Neural progenitor cell (in vitro differentiated cells): ENCODE data around the gene SELENOH. TPM values are rescaled to one million over a fixed set of nuclear protein-coding genes. Genes with fewer than 3 reads are reported as not detected.

Source experiments
- DNase-seq: peaks from one replicate; pipeline ENCODE4 v3.0.0-alpha.2; 2016; ENCODE audit warnings: low spot score
- H2AFZ ChIP-seq: fragments of 200-600 bp; sonication (generic); replicated peaks from 2 replicates; pipeline ENCODE4 v1.6.1; 2016; ENCODE audit warnings: antibody characterized with exemption
- H3F3A ChIP-seq: fragments of 200-600 bp; sonication (generic); 2 replicates; pipeline ENCODE4 v1.6.1; 2016; ENCODE audit warnings: antibody characterized with exemption, low read depth
- H3K27ac ChIP-seq: fragments of 200-600 bp; sonication (generic); 2 replicates; pipeline ENCODE4 v1.5.1; 2016; ENCODE audit warnings: mild to moderate bottlenecking
- H3K27me3 ChIP-seq: fragments of 200-600 bp; sonication (generic); 2 replicates; pipeline ENCODE4 v1.6.1; 2016; ENCODE audit warnings: mild to moderate bottlenecking, moderate library complexity
- H3K36me3 ChIP-seq: fragments of 200-600 bp; sonication (generic); 2 replicates; pipeline ENCODE4 v1.5.1; 2016
- H3K4me1 ChIP-seq: fragments of 200-600 bp; sonication (generic); 2 replicates; pipeline ENCODE4 v1.6.1; 2016; ENCODE audit warnings: mixed run types
- H3K4me2 ChIP-seq: fragments of 200-600 bp; sonication (generic); 2 replicates; pipeline ENCODE4 v1.6.1; 2016
- H3K4me3 ChIP-seq: fragments of 200-600 bp; sonication (generic); 2 replicates; pipeline ENCODE4 v1.5.1; 2016
- H3K79me2 ChIP-seq: fragments of 200-600 bp; sonication (generic); 2 replicates; pipeline ENCODE4 v1.6.1; 2016; ENCODE audit warnings: low read depth
- H3K9ac ChIP-seq: fragments of 200-600 bp; sonication (generic); 2 replicates; pipeline ENCODE4 v1.6.1; 2016
- H3K9me3 ChIP-seq: fragments of 200-600 bp; sonication (generic); 2 replicates; pipeline ENCODE4 v1.5.1; 2016; ENCODE audit warnings: low read depth
- H4K20me1 ChIP-seq: fragments of 200-600 bp; sonication (generic); 2 replicates; pipeline ENCODE4 v1.6.1; 2016; ENCODE audit warnings: low read depth
- H3K27ac Mint-ChIP-seq: 3 replicates; pipeline ENCODE4 v1.8.0; 2021; ENCODE audit warnings: mixed read lengths
- H3K27me3 Mint-ChIP-seq: 2 replicates; pipeline ENCODE4 v1.8.0; 2022; ENCODE audit warnings: low read depth, mild to moderate bottlenecking, inconsistent platforms, moderate library complexity, mixed read lengths; ENCODE audit not compliant: insufficient read depth
- H3K36me3 Mint-ChIP-seq: 3 replicates; pipeline ENCODE4 v1.8.0; 2021; ENCODE audit warnings: mixed read lengths
- H3K4me1 Mint-ChIP-seq: 3 replicates; pipeline ENCODE4 v1.8.0; 2021; ENCODE audit warnings: mixed read lengths
- H3K4me3 Mint-ChIP-seq: 3 replicates; pipeline ENCODE4 v1.8.0; 2021; ENCODE audit warnings: mild to moderate bottlenecking, moderate library complexity, mixed read lengths
- H3K9me3 Mint-ChIP-seq: 3 replicates; pipeline ENCODE4 v1.8.0; 2020; ENCODE audit warnings: mixed read lengths
- EZH2 ChIP-seq: fragments of 200-600 bp; sonication (generic); IDR thresholded peaks from 2 replicates; pipeline ENCODE4 v1.6.1; 2017; ENCODE audit warnings: antibody characterized with exemption, mild to moderate bottlenecking, moderate library complexity
- EZH2phosphoT487 ChIP-seq: fragments of 200-600 bp; sonication (generic); IDR thresholded peaks from 2 replicates; pipeline ENCODE4 v1.6.1; 2017; ENCODE audit warnings: antibody characterized with exemption
- total RNA-seq: library from RNA; depleted of rRNA; stranded (reverse); fragments of >200 nt; gene quantifications from 2 replicates; pipeline ENCODE4 v1.2.3, GENCODE V29; 2015; ENCODE audit warnings: low replicate concordance
- TF ChIP-seq, protein P1 (sequence below): fragments of 200-600 bp; sonication (generic); IDR thresholded peaks from 2 replicates; pipeline ENCODE4 v1.5.1; 2017; ENCODE audit warnings: antibody characterized with exemption, mild to moderate bottlenecking

The SELENOH gene, protein sequence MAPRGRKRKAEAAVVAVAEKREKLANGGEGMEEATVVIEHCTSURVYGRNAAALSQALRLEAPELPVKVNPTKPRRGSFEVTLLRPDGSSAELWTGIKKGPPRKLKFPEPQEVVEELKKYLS
- 164 and 206 TPM in 2 replicates for total RNA-seq

DNA sequence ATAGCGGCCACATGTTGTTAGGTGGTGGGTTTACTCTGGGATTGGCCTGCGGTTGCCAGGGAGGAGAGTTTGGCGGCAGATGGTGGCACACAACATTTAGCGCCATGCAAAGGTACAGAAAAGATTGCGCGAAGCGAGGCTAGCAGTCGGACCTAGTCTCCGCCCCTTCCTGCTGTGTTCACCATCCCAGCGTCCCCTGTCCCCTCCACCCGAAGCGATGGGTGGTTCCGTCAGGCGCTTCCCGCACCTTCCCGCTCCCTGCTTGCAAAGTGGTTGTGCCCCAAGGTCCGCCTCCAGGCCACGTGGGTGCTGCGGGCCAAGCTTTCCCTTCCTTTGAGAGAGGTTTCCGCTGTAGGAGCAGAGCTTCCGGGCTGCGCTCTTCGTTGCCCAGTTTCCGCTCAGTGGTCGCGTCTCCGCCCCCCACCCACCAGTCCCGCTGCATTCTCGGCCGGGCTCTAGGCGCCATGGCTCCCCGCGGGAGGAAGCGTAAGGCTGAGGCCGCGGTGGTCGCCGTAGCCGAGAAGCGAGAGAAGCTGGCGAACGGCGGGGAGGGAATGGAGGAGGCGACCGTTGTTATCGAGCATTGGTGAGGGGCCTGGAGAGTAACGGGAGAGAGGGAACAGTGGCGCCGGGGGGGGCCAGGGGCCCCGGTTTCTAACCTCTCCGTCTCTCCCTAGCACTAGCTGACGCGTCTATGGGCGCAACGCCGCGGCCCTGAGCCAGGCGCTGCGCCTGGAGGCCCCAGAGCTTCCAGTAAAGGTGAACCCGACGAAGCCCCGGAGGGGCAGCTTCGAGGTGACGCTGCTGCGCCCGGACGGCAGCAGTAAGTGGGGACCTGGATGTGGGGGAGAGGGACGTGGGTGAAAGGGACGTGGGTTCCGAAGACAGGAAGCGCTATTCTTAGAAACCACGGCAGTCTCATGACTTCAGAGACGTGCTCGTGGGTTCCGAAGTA, at the start of gene SELENOH:
TSS of gene SELENOH (plus strand) at position 360 of the 955 bp plus-strand sequence. CDS start at position 465, 105 bp downstream.
- Histone ChIP-seq H3K36me3 (peaks cover 4% of the 10 kb centered on the region), H3K9me3 (no peaks in the 10 kb centered on the region), H3K27ac (peak within 1 kb of the TSS; percentile 83), H3F3A (peaks cover 24% of the 10 kb centered on the region), H3K27me3 (no peaks in the 10 kb centered on the region), H2AFZ (peak within 1 kb of the TSS; percentile 83), H4K20me1 (no peaks in the 10 kb centered on the region), H3K9ac (peak within 1 kb of the TSS; percentile 95), H3K4me2 (peak within 1 kb of the TSS; percentile 98), H3K79me2 (peaks cover 35% of the 10 kb centered on the region), H3K4me3 (peak within 1 kb of the TSS; percentile 93), H3K4me1 (peaks cover 7% of the 10 kb centered on the region)
- TF ChIP-seq EZH2phosphoT487 (peak; percentile 47), EZH2 (peak; percentile 38)
- TF ChIP-seq, protein P1, sequence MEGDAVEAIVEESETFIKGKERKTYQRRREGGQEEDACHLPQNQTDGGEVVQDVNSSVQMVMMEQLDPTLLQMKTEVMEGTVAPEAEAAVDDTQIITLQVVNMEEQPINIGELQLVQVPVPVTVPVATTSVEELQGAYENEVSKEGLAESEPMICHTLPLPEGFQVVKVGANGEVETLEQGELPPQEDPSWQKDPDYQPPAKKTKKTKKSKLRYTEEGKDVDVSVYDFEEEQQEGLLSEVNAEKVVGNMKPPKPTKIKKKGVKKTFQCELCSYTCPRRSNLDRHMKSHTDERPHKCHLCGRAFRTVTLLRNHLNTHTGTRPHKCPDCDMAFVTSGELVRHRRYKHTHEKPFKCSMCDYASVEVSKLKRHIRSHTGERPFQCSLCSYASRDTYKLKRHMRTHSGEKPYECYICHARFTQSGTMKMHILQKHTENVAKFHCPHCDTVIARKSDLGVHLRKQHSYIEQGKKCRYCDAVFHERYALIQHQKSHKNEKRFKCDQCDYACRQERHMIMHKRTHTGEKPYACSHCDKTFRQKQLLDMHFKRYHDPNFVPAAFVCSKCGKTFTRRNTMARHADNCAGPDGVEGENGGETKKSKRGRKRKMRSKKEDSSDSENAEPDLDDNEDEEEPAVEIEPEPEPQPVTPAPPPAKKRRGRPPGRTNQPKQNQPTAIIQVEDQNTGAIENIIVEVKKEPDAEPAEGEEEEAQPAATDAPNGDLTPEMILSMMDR, result no peak
- peak within 1 kb of the TSS; percentile 96 for H3K4me3 Mint-ChIP-seq
- peaks cover 25% of the 10 kb centered on the region for H3K36me3 Mint-ChIP-seq
- H3K4me1 Mint-ChIP-seq, result peaks cover 15% of the 10 kb centered on the region
- DNase-seq, result peak; percentile 98
- H3K9me3 Mint-ChIP-seq, result no peaks in the 10 kb centered on the region
- H3K27ac Mint-ChIP-seq, result peak within 1 kb of the TSS; percentile 95
- peaks cover 2% of the 10 kb centered on the region for H3K27me3 Mint-ChIP-seq

DNA sequence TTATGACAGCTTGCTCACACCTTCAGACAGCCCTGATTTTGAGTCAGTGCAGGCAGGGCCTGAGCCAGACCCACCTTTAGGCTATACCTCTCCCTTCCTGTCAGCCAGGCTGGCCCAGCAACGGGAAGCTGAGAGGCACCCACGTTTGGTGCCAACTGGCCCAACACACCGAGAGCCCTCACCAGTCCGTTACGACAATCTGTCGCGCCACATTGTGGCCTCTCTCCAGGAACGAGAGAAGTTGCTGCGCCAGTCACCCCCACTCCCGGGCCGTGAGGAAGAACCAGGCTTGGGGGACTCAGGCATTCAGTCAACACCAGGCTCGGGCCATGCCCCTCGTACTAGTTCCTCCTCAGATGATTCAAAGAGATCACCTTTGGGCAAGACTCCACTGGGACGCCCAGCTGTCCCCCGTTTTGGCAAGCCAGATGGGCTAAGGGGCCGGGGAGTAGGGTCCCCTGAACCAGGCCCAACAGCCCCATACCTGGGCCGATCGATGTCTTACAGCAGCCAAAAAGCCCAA, 42.4 kb upstream of the SELENOH start:
- Mint-ChIP-seq H3K9me3 (no peaks in the 10 kb centered on the region), H3K27me3 (peaks cover 2% of the 10 kb centered on the region), H3K4me3 (no peak overlapping the region), H3K4me1 (no peaks in the 10 kb centered on the region), H3K36me3 (peaks cover 22% of the 10 kb centered on the region), H3K27ac (no peak overlapping the region)
- H3K4me2 ChIP-seq, result no peak overlapping the region
- peaks cover 25% of the 10 kb centered on the region for H3F3A ChIP-seq
- H3K9me3 ChIP-seq, result no peaks in the 10 kb centered on the region
- no peak overlapping the region for H3K9ac ChIP-seq
- no peak overlapping the region for H3K4me3 ChIP-seq
- H3K27me3 ChIP-seq, result no peaks in the 10 kb centered on the region
- no peaks in the 10 kb centered on the region for H4K20me1 ChIP-seq
- no peaks in the 10 kb centered on the region for H3K4me1 ChIP-seq
- TF ChIP-seq, protein P1, result no peak
- TF ChIP-seq EZH2 (no peak), EZH2phosphoT487 (no peak)
- H2AFZ ChIP-seq, result no peak overlapping the region
- H3K36me3 ChIP-seq, result no peaks in the 10 kb centered on the region
- no peaks in the 10 kb centered on the region for H3K79me2 ChIP-seq
- no peak for DNase-seq
- H3K27ac ChIP-seq, result no peak overlapping the region

DNA sequence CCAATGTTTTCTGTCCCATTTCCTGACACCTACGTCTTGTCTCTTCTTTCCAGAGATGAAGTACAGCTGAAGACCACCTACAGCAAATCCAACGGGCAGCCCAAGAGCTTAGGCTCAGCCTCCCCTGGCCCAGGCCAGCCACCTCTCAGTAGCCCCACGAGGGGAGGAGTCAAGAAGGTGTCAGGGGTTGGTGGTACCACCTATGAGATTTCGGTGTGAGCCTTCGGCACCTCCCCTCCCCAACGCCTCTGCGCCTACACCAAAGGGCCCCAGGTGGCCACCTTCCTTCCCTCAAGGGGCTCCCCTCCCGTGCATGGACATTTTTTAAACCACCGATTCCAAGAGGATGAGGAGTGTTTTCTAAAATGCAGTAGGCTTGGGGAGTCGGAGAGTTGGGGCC, 41.5 kb upstream of the SELENOH start:
- no peak for TF ChIP-seq EZH2phosphoT487
- TF ChIP-seq, protein P1, result no peak
- no peak for TF ChIP-seq EZH2
- H3K27ac ChIP-seq, result no peak overlapping the region
- peaks cover 26% of the 10 kb centered on the region for H3F3A ChIP-seq
- H3K27me3 ChIP-seq, result no peaks in the 10 kb centered on the region
- no peak overlapping the region for H3K27ac Mint-ChIP-seq
- no peaks in the 10 kb centered on the region for H3K9me3 ChIP-seq
- no peak overlapping the region for H3K9ac ChIP-seq
- H3K4me1 Mint-ChIP-seq, result no peaks in the 10 kb centered on the region
- H3K9me3 Mint-ChIP-seq, result no peaks in the 10 kb centered on the region
- no peaks in the 10 kb centered on the region for H3K79me2 ChIP-seq
- DNase-seq, result no peak
- H3K4me3 Mint-ChIP-seq, result no peak overlapping the region
- peaks cover 2% of the 10 kb centered on the region for H3K27me3 Mint-ChIP-seq
- no peak overlapping the region for H2AFZ ChIP-seq
- no peaks in the 10 kb centered on the region for H3K4me1 ChIP-seq
- no peak overlapping the region for H3K4me2 ChIP-seq
- no peaks in the 10 kb centered on the region for H3K36me3 ChIP-seq
- H3K36me3 Mint-ChIP-seq, result peaks cover 26% of the 10 kb centered on the region
- no peak overlapping the region for H3K4me3 ChIP-seq
- no peaks in the 10 kb centered on the region for H4K20me1 ChIP-seq
